NCI-H2081 (cell line): ENCODE data around the gene NOS3.
A peak's percentile ranks its signal among the peaks of the same experiment; 100 is the strongest.

ENCODE experiments used
- DNase-seq, 2 experiments: peaks; one replicate each; lab custom pipeline; 2025; lab: John Stamatoyannopoulos, UW

The NOS3 gene

DNA sequence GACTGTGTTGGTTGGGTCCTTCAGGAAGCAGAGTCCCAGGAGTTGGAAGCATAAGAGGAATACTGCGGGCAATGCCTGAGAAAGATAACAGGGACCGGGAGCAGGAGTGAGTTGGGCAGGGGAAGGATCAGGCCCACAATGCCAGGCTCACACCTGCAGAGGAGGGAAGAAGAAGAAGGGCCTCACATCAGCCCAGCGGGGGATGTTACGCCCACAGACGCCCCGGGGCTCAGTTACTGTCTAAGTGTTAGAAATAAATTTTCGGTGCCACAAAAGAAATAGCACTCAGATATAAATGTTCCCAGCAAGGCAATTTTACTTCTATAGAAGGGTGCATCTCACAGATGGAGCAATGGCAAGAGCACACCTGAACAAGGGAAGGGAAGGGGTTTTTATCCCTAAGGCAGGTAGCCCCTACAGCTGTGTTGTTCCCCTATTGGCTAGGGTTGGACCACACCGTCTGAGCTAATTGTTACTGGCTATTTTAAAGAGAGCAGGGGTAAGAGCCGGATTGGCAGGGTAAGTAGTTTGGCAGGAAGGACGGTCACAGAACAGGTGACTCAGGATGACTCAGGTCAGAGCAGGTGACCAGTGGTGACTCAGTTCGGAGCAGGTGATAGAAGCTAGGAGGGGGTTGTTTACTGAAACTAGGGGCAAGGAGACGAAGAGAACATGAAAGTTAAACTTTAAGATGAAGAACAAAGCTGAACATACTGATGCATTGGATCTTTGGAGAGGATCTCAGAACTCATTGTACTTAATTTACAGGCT is at the start of gene NOS3:
Gene NOS3, plus strand, starts transcription at position 602 of the 771 bp plus-strand sequence. CDS start 2,787 bp downstream, outside the sequence.
- DNase-seq = no peak

DNA sequence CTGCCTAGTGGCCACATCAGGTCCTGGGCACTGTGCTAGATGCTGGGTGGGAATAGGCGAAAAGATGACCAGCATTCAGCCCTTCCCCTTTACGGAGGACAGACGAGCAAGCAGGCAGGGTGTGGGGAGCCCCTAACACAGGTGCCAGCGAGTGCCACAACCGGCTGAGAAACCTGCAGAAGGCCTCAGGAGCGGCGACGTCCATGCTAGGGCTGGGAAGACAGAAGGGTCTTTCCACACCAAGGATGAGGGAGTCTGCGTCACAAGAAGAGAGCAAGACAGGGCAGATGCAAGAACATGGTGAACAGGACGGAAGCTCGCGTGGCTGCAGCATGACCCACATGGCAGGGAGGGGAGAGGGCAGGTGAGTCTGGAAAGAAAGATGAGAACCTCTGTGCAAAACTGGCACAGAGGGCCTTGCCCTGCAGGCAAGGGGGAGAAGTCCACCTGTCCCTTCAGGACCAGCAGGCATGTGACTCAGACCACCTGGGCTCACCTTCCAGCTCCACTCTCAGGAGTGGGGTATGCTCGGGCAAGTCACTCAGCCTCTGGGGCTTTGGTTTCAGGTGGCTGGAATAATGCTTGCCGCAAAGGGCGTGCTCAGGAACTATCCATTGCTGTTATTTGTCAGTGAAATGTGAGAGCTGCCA is 49.3 kb upstream of the NOS3 start:
- peak in 1 of 2 experiments; percentile 31 for DNase-seq

- peak in 1 of 2 experiments; percentile 19 for DNase-seq
Measured at GRCh38 chr7:150942001-150942590, 48.7 kb upstream of the NOS3 start.

GRCh38 chr7:150942591-150943452 is 48.0 kb upstream of the NOS3 start:
- DNase-seq = no peak

DNA sequence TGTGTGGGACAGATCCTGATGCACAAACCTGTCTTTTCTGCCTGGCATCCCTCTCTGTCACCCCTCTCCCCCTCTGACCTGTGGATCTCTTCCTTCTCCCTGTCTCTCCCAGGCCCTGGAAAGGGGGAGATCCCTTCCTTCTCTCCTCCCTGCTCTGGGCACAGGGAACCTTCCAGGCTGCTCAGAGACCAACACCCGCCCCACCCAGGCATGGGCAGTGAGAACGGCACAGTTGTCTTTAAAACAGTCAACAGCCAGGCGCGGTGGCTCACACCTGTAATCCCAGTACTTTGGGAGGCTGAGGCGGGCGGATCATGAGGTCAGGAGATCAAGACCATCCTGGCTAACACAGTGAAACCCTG is 47.4 kb upstream of the NOS3 start:
- DNase-seq = no peak

DNA sequence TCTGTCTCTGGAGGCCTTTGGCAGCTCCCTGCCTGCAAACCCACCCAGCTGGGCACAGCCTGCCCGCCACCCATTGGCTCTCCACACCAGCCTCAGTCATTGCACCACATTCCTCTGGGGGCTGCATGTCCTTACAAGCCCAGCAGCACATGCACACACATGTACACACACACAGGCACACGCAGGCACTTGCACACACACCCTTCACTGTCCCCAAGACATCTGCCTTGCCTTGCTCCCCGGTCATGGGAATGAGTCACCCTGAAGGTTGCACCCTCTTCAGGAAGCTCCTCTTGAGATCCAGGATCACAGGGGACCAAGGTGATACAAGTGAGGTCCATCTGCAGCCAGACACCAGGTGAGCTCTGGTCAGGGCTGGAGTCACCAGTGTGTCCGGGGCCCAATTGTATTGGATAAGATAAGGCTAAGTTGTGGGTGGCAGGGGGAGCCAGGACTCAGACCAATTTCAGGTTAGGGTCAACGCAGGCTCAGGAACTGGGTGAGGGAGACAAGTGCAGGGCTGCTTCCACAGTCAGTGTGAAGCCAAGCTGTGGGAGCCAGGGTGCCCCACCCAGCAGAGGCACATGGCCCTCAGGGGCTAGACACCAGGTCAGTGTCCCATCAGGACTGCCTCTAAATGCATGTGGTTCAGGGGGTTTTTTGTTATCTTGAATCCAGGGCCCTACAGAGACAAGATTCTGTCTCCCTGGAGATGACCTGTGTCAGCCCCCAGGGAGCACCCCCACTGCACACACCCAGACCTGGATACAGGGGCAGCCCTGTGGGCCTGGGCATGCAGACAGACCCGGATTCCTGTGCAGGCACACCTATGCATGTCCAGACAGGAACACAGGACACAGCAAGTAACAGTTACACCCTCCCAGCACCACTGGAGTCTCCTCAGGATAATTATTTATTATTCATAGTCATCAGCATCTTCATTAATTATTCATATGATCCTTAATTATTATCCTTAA is 46.5 kb upstream of the NOS3 start:
- no peak for DNase-seq

DNA sequence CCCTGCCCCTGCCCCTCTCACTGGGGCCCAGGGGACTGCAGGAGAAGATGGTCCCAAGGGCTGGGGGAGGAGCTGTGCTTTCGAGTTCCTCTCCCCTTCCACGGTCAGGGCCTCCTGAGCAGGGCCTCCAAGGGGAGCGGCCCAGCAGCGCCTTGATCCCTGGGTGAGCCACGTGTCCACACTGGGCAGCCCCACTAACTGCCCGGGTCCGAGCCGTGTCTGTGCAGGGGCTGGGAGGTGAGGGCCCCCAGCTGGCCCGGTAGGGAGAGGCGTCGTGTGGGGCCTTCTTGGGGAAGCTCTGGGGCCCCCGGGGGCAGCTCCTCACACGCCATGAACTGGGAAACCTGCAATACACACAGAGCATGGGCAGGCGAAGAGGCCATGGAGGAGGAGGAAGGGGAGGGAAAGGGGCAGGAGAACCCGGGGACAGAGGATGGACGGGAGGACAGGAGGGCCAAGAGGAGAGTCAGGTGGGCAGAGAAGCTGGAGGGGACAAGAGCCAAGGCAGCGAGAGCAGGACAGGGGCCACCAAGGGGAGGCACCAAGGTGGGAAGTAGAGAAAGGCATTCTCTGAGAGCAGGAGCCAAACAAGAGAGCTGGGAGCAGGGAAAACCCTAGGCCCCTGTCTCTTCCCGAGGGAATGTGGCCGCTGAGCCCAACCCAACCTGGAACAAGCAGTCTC is 45.5 kb upstream of the NOS3 start:
- DNase-seq = no peak

- no peak for DNase-seq
Measured at GRCh38 chr7:150945853-150946420, 44.9 kb upstream of the NOS3 start.

- DNase-seq = no peak
Measured at GRCh38 chr7:150946421-150947240, 44.2 kb upstream of the NOS3 start.

GRCh38 chr7:150947241-150947745 is 43.5 kb upstream of the NOS3 start:
- DNase-seq = no peak

GRCh38 chr7:150947761-150948651 is 42.8 kb upstream of the NOS3 start:
- no peak for DNase-seq

DNA sequence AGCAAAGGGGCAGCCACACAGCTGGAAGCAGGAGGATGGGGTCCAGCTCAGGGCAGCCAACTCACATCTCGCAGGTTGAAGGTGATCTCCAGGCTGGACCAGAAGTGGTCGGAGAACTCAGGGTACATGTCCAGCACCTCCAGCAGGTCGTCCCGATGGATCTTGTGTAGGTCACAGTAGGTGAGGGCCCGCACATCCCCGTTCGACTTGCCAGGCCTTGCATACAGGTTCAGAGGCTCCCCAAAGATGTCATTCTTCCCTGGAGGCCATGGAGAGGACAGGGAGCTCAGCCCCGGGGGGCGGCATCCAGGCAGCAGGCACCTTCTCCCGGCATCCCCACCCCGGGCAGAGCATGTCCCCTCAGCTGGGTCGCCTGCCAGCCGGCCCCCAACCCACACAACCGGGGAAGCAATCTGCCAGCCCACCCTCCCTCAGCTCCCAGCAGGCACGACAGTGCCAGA is 42.0 kb upstream of the NOS3 start:
- no peak for DNase-seq

- DNase-seq = no peak
Measured at GRCh38 chr7:150949564-150949963, 41.3 kb upstream of the NOS3 start.

DNA sequence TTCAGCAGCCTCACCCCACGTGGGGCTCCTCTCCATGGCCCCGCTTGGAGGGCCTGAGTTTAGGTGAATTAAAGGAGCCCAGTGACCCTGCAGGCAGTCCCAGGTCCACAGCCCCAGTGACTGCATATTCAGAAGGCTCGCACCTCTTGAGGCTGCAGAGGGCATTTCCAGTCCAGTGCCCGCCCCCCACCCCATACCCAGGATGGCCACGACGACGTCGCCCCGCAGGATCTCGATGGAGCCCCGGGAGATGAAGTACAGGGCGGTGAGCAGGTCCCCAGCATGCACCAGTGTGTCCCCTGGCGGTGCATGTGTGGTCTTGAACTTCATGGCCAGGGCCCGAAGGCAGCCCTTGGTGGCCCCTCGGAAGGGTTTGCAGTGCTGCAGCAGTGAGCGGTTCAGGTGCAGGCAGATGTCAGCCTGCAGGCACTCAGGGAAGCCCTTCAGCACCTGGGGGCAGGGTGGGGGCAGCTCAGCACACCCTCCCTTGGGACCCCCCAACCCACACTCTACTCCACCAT is 40.8 kb upstream of the NOS3 start:
- no peak for DNase-seq

DNA sequence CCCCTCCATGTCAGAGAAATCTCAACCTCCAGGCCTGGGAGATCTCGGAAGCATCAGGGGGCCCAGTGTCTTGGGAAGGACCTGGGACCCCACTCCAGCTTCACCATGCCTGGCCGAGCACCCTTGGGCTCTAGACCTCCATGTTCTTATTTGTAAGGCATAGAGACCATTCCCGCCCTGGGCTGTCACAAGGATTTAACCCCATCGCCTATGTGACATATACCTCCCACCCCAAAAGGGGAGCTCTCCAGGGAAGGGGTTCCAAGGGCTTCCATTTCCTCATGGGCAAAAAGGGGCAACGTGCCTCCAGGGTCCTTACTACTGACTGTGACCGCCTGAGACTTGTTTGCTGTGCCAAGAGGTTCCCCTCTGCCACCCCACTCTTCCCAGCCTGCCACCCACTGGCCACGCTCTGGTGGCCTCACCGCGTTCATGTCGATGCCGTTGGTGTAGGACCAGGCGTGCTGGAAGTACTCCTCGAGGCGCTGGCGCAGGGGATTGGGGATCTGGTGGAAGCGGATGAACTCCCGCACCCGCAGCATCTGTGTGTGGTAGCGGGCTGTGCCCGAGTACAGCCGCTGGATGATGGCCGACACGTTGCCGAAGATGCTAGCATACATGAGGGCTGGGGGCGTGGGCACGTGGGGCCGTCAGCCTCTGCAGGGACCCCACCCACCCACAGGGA is 40.2 kb upstream of the NOS3 start:
- no peak for DNase-seq

GRCh38 chr7:150951181-150951520 is 39.7 kb upstream of the NOS3 start:
- no peak for DNase-seq

DNA sequence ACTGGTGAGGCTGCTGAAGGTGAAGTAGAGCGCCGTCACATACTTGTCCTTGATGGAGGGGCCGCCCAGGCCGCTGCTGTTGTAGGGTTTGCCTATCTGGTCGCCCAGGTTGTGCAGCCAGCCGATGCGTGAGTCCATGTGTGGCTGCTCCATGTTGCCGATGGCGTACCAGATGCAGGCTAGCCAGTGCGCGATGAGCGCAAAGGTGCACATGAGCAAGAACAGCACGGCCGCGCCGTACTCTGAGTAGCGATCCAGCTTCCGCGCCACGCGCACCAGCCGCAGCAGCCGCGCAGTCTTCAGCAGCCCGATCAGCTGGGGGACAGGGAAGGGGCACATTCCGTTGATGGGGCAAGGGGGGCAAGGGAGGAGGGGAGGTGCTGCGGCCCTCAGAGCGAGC is 39.3 kb upstream of the NOS3 start:
- no peak for DNase-seq
